ENCODE data around the gene TRIM21. TPM values are rescaled to one million over a fixed set of nuclear protein-coding genes. Genes with fewer than 3 reads are reported as not detected.
A peak's percentile ranks its signal among the peaks of the same experiment; 100 is the strongest.

TRIM21 gene
- total RNA-seq, 2 donors from 2014 or later: 6.0 to 10.9 TPM

GRCh38 chr11:4393858-4394223 lies 339 bp upstream of the TRIM21 start:
- H3K36me3 ChIP-seq (replicated peaks in 1 of 2; ENCODE audit: insufficient read depth in 1 of 2, low read depth in 2 of 2): peaks cover 0 to 4% of the 10 kb centered on the region in 2 donors
- whole genome bisulfite sequencing, 2 donors: 10 to 14% methylated on average over 9 to 11 of the region's 11 CpGs
- intact Hi-C loops (cut with DNase I): no loop called here
- no peaks in the 10 kb centered on the region for H3K9me3 ChIP-seq
- DNase-seq (no peak), ATAC-seq (peak; percentile 22)
- H3K27me3 ChIP-seq: no peaks in the 10 kb centered on the region
- H3K27ac ChIP-seq: peak overlapping the region in 2 of 4 donors; percentile 71 to 81
- TF ChIP-seq CTCF (IDR thresholded peaks at IDR 0.05) (no peak), POLR2A (IDR thresholded peaks at IDR 0.05) (no peak)
- H3K4me1 ChIP-seq: peaks cover 12% of the 10 kb centered on the region
- peak overlapping the region; percentile 32 to 91 for H3K4me3 ChIP-seq

GRCh38 chr11:4388221-4388620 lies 5.3 kb downstream of the TRIM21 start:
- 96 to 100% methylated on average over 2 of the region's 2 CpGs for WGBS, 2 donors

GRCh38 chr11:4385978-4386740 lies 7.3 kb downstream of the TRIM21 start:
- Histone ChIP-seq H3K4me1 (no peaks in the 10 kb centered on the region), H3K4me3 (no peak overlapping the region), H3K36me3 (replicated peaks in 1 of 2; ENCODE audit: insufficient read depth in 1 of 2, low read depth in 2 of 2) (peaks cover 0 to 22% of the 10 kb centered on the region in 2 donors), H3K27me3 (no peaks in the 10 kb centered on the region), H3K9me3 (no peaks in the 10 kb centered on the region), H3K27ac (no peak overlapping the region)
- ATAC-seq: no peak
- TF ChIP-seq POLR2A (IDR thresholded peaks at IDR 0.05) (no peak), CTCF (IDR thresholded peaks at IDR 0.05) (no peak)
- no peak for DNase-seq
- intact Hi-C loops (cut with DNase I): no loop called here
- WGBS, 2 donors: 92 to 98% methylated on average over 3 of the region's 3 CpGs

More at GRCh38 chr11:4388221-4388620, 5.3 kb downstream of the TRIM21 start:
- Histone ChIP-seq H3K27ac (no peak overlapping the region), H3K4me3 (no peak overlapping the region), H3K27me3 (no peaks in the 10 kb centered on the region), H3K36me3 (replicated peaks in 1 of 2; ENCODE audit: insufficient read depth in 1 of 2, low read depth in 2 of 2) (peaks cover 0 to 22% of the 10 kb centered on the region in 2 donors), H3K9me3 (no peaks in the 10 kb centered on the region), H3K4me1 (peaks cover 9% of the 10 kb centered on the region)
- intact Hi-C loops (cut with DNase I): no loop called here
- ATAC-seq: no peak
- no peak for TF ChIP-seq CTCF (IDR thresholded peaks at IDR 0.05)
- no peak for TF ChIP-seq POLR2A (IDR thresholded peaks at IDR 0.05)
- no peak for DNase-seq

- no peak for TF ChIP-seq CTCF (IDR thresholded peaks at IDR 0.05)
- no peak for TF ChIP-seq POLR2A (IDR thresholded peaks at IDR 0.05)
- ATAC-seq (no peak), DNase-seq (no peak)
- Histone ChIP-seq H3K27ac (no peak overlapping the region), H3K36me3 (replicated peaks in 1 of 2; ENCODE audit: insufficient read depth in 1 of 2, low read depth in 2 of 2) (peaks cover 0 to 5% of the 10 kb centered on the region in 2 donors), H3K4me3 (no peak overlapping the region), H3K27me3 (no peaks in the 10 kb centered on the region), H3K4me1 (no peaks in the 10 kb centered on the region), H3K9me3 (no peaks in the 10 kb centered on the region)
- intact Hi-C loops (cut with DNase I): no loop called here
- 87 to 92% methylated on average over 2 of the region's 2 CpGs for WGBS, 2 donors
Observed at GRCh38 chr11:4381901-4382300, 11.6 kb downstream of the TRIM21 start.
